ENCODE data around the gene PTGES.

PTGES gene

GRCh38 chr9:129696944-129697655 lies 55.7 kb downstream of the PTGES start:
- no peak for DNase-seq (ENCODE audit: extremely low read depth in 1 of 2, low read depth in 1 of 2)

DNA sequence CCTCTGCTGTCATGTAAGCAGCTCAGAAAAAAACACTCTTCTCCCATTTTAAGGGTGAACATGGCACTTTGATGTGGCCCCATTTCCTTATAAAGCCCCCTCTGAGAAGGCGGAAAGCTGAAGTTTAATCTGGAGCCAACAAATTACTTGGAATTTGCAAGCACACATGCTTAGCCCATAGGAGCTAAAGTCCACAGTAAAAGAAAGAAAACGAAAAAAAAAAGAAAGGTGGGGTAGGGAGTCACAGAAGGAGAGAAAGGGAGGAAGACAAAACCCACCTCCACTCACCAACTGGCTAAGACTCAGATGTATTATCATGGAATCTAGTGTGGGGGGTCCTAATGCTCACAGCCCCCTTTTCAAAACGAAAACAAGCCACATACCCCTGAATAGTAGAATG lies 57.0 kb downstream of the PTGES start:
- no peak for DNase-seq (ENCODE audit: extremely low read depth in 1 of 2, low read depth in 1 of 2)

GRCh38 chr9:129694243-129694646 lies 58.6 kb downstream of the PTGES start:
- DNase-seq (ENCODE audit: extremely low read depth in 1 of 2, low read depth in 1 of 2) = no peak

DNA sequence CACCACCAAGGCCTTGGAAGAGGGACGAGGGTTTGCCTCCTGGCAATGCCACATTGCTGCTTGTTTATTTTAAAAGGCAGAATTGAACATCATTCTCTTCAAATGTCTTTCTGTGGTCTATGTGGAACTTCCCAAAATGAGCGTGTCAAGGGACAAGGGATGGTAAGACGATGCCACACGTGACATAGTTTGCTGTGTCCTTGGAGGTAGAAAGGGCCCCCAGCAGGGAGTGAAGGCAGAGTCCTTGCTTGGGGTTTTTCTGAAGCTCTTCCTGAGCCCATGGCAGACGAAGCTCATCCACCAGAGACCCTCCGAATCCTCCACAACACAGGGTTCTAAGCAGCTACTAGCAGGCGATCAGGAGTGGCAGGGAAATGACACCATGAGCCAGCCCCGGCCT lies 59.1 kb downstream of the PTGES start:
- no peak for DNase-seq (ENCODE audit: extremely low read depth in 1 of 2, low read depth in 1 of 2)

- no peak for DNase-seq (ENCODE audit: extremely low read depth in 1 of 2, low read depth in 1 of 2)
These were observed 60.3 kb downstream of the PTGES start for GRCh38 chr9:129692534-129692933.

All from activated CD8-positive, alpha-beta memory T cell treated with anti-CD3 and anti-CD28 coated beads for 1 hour (primary cell).